Measurements from ENCODE around the gene SCG2.
"Not testable (repeated sequence)": the region's sequence is repeated elsewhere in the genome, so short reads cannot be mapped to it uniquely, and the experiment has no call there.

The SCG2 gene

GRCh38 chr2:223612501-223612900, 10.3 kb upstream of the SCG2 start:
- DNase-seq = no peak

DNA sequence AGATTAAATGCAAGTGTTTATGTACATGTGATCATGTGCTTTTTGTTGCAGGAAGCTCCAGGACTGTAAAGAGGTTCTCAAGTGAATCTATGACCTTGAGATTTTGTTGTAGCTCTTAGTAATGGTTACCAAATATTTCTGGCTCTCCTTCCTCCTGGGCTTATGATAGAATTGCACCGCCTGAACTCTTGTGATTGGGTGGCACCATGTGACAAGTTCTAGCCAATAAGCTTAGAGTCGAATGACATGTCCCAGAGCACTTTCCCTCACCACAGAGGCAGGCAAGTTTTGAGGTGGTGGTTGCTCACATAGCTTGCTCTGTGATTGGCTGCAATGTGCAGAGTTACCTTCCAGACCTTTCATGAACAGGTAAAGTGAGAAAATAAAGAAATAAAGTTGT, 8.9 kb upstream of the SCG2 start:
- DNase-seq = no peak

GRCh38 chr2:223607476-223607875, 5.3 kb upstream of the SCG2 start:
- DNase-seq = no peak

DNA sequence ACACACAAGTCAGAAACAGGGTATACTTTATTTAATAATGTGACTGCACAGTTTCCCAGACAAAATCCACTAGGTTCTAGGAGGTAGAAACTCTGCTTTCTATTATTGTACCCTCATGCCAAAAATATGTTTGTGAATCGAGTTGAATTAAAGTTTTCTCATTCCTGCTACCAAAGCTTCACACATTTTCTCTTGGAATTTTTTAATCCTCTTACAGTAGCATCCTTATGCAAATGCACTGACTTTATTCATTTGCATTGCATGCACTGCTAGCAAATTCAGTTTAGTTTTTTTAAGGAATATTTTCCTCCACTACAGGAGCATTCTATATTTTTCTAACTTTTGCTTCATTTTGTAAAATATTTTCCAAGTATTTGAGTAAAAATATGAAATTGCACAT, 4.8 kb upstream of the SCG2 start:
- no peak for DNase-seq

- DNase-seq = no peak
These were observed 2.1 kb upstream of the SCG2 start for GRCh38 chr2:223604231-223604630.

DNA sequence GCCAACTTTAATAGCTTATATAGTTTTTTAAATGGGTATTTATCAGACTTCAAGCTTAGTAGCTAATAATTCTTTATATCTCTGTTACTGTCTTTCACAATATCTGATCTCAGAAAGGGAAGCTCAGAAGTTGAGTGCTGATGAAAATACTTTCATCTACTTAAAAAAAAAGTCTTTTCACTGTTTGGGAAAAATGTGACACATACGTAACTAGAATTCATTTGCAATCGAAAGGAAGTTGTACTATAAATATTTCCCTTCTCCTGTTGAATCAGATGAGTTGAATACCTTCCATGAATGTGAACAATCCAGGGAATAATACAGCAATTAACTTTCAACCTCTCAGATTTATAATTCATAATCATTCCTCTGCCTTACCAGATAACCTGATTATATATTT, 811 bp upstream of the SCG2 start:
- DNase-seq = no peak

DNA sequence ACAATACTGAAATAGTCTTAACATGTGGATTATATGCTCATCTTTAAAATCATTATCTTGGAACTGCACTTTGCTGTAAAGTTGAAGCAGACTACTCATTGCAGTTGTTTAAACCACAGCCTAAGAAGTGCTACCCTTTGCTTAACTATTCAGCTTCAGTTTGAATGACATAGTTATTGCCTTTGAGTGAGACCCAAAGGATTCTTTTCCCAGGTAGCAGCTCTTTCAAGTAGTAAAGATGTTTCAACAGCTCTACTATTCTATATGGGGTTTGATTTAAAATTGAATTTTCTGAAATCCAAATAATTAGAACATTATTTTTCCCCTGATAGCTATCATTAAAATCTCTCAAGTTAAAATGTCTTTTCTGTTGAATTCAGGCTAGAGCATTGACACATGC, 1.1 kb downstream of the SCG2 start:
- DNase-seq = no peak

- DNase-seq = no peak
These were observed 2.4 kb downstream of the SCG2 start for GRCh38 chr2:223599640-223600380.

DNA sequence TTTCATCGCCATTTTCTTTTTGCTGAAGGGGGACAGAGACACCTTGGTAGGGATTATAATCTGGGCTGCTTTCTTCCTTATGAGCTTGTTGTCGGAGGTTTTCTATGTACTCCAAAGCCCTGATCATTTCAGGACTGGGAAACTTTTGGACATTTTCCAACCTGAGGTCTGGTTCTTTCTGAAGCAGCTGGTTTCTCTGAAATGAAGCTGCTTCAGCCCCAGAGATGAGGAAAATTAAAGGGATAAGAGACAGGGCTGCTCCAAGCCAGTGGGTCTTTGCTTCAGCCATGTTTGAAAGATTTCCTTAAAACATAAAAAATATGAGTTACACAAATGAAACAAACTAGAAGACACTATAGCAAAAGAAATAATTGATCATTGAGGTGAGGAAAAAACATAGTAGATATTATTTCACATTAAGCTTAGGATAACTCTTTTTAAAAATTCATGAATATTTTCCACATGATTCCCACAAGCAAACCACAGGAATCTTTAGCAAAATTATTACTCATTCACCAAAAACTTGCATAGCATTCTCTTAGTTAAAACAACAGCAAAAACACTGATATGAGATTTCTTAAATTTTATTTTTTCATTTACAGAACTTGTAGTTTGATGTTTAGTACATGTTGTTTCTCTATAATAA, 3.0 kb downstream of the SCG2 start:
- no peak for DNase-seq

DNA sequence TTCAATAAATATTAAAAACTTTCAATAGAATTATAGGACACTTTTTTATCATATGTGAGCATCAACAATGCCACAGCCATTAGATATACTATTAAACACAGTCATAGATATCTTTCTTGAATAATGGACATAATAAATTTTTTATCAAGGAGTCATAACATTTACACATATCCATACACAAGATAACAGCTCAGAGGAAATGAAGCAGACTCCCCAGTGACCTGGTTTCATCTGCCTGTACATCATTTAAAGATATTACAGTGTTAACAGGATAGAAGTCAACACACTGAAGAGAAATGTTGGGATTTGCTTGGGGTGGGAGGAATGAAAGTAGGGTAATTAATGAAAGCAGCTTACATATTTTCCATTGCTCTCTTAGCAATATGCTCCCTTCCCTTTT, 5.1 kb downstream of the SCG2 start:
- no peak for DNase-seq

- no peak for DNase-seq
These were observed 6.0 kb downstream of the SCG2 start for GRCh38 chr2:223596208-223596607.

- no peak for DNase-seq
These were observed 7.3 kb downstream of the SCG2 start for GRCh38 chr2:223594831-223595230.

- DNase-seq = no peak
These were observed 7.9 kb downstream of the SCG2 start for GRCh38 chr2:223594259-223594658.

GRCh38 chr2:223592689-223593088, 9.5 kb downstream of the SCG2 start:
- not testable (repeated sequence) for DNase-seq

DNA sequence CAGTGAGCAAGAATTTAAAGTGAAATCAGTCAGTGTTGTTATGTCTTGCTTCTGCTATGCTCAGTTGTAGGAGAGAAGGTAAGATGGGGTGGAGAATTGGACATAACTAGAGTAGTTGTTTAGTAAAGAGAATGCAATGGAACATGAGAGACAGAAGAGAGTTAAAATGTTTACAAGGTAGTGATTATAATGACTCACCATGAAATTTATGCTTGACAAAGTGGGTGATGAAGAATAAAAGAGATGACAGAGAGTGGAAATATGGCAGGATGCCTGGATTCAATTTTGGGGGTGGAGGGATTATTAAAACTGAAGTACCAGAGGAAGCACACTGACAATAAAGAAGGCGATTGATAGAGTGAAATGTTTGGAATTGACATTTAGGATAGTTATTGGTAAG, 10.6 kb downstream of the SCG2 start:
- peak; percentile 80 to 92 for DNase-seq

GRCh38 chr2:223590964-223591363, 11.2 kb downstream of the SCG2 start:
- DNase-seq = no peak

DNA sequence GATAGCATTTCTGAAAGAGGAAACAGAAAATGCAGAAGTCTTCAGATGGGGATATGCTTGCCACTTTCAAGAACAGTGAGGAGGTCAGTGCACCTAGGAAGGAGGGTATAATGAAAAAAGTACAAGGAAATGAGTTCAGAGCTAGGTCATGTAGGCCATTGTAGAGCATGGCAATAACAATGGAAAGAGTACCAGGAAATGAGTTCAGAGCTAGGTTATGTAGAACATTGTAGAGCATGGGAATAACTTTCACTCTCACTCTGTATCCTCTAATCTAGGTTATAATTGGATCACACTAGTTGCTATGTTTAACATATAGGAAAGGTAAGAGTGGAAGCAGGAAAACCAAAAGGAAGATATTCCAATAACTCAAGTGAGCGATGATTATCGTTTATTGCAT, 12.3 kb downstream of the SCG2 start:
- DNase-seq = no peak

DNA sequence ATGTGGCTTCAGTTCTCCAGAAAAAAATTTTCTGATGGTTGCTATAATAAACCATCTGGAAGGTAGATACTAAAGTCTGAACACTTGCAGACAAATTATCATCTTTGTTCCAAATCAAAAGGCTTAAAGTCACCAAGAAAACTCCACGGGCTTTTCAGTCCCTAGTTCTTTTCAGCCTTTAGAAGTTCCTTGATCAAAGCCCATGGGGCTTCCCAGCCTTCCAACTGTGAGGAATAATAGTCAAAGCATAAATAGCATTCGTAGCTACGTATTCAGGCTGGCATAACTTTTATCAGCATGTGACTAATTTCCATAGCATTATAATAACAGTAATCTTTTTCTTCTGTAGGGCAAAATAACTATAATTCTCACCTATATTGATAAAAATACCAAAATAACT, 13.9 kb downstream of the SCG2 start:
- peak in 1 of 2 experiments; percentile 62 for DNase-seq

DNA sequence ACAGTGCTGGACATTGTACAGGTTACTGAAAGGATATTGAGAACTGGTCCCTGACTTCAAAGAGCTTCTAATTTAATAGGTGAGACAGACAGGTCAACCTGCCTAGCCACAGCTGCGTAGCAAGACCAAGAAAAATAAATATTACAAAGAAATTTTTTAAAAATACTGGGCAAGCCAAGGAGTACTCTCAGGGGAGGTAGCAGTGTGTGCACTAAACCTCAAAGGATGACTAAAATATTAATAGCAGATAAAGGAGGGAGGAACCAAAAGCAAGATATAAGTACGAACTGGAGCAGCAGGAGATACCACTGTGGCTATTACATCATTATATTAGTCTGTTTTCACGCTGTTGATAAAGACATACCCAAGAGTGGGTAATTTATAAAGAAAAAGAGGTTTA, 14.9 kb downstream of the SCG2 start:
- no peak for DNase-seq

DNA sequence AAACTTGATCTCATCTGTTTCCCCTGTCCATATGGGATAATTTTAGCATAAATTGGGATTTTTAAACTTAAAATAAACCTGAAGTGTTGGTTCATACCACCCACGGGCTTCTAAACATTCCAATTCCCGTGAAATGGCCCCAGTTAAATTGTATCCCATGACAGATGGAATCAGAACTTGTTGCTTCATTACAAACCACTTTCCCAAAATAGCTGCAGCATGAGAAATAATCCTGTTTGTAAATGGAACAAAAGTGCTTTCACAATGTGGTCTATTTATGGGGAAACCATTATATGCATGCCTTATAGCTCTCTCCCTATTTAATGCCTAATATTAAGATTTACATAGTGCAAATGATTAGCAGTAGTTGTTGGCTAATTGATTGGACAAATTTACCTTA, 15.9 kb downstream of the SCG2 start:
- DNase-seq = peak in 1 of 2 experiments; percentile 82

DNA sequence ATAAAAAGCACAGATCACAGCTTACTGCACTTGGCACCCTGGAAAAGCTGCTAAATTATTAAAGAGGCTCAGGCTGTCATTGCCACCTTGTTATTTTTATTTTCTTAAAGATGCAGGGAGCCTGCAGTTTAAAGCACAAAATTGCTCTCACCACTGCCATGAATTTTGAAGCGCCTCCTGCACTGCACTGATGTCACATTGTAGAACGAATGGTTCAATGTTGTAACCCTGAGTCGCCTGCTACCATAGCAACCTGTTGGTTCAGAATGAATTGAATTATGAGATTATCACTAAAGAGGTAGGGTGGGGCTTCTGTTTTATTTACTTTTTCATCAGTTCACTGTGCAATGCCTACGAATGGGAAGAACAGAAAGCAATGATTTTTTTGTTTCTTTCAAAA, 16.5 kb downstream of the SCG2 start:
- peak; percentile 75 to 86 for DNase-seq

DNA sequence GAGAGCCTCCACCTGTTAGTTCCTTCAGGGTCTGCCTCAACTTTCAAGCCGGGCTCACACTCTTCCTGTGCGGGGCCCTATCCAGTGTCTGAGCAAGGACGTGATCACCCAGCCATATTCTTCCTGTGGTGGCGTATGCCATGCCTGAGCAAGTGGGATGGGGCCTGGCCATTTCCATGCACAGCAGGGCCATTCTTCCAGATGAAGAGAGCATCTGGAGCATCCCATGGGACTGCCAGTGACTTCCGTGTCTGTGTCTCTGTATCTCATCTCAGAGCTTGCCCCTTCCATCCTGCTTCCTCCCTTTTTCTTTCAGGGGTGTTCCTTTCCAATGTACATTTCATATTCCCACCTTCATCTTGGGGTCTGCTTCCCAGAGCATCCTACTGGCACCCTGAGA, 20.2 kb downstream of the SCG2 start:
- no peak for DNase-seq

GRCh38 chr2:223580951-223581350, 21.2 kb downstream of the SCG2 start:
- no peak for DNase-seq

DNA sequence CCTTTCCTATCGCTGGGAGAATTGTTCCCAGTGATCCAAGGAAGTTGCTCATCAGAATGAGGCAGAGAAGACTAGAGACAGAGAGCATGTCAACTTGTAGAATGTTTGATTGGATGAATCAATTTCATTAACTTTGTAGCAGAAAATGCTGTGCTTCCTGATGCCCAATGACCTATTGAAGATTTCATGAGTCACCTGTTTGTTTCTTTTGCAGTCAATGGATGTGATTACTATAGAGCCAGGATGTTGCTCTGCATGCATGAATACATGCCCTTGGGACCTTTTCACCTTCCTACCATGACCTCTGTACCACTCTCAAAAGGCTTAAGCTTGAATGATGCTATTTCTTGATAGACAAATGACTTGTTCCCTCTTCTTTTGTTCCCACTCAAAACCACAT, 23.3 kb downstream of the SCG2 start:
- no peak for DNase-seq

DNA sequence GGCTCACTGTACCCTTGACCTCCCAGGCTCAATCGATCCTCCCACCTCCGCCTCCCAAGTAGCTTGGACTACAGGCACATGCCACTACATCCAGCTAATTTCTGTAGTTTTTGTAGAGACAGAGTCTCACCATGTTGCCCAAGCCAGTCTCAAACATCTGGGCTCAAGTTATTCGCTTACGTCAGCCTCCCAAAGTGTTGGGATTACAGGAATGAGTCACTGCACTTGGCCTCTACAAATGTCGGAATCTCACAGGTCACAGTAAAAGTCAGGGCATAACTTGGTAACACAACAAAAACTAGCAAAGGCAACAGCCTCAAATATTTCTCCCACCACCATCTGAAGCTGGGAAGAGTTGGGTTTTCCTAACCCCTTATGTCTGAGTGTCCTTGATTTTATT, 25.3 kb downstream of the SCG2 start:
- DNase-seq = no peak

All from NCI-H2081 (cell line).